ENCODE measurements around the gene NLN. TPM values are rescaled to one million over a fixed set of nuclear protein-coding genes. Genes with fewer than 3 reads are reported as not detected.

NLN gene
- total RNA-seq, 1 donor from 2014 or later = 47.2 TPM

DNA sequence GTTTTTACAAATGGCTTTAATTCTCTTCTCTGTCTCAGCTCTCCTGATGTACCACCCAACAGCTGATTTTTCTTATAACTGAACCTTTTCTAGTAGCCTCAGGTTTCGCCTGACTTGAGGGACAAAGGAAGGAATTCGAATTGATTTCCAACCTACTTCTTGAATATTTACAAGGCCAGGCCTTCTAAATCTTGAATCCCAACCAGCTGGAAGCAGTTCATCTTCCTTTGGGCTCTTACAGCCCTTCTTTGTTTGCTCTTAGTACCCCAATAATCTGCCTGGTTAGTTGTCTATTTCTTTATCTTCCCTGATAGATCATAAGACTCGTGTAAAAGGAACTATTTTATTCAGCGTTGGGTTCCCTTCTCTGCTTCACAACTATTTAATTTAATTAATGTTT is 95.9 kb downstream of the NLN start:
- no peak for TF ChIP-seq CTCF (conservative IDR thresholded peaks at IDR 0.05)
- H3K4me1 Mint-ChIP-seq (ENCODE audit: unreplicated experiment) = peaks cover 14% of the 10 kb centered on the region
- no peak for DNase-seq (ENCODE audit: extremely low spot score, unreplicated experiment)
- H3K27ac Mint-ChIP-seq = no peak overlapping the region
- no peaks in the 10 kb centered on the region for H3K27me3 Mint-ChIP-seq
- no peaks in the 10 kb centered on the region for H3K9me3 Mint-ChIP-seq
- H3K36me3 Mint-ChIP-seq = peaks cover 27% of the 10 kb centered on the region
- no peak overlapping the region for H3K4me3 Mint-ChIP-seq

DNA sequence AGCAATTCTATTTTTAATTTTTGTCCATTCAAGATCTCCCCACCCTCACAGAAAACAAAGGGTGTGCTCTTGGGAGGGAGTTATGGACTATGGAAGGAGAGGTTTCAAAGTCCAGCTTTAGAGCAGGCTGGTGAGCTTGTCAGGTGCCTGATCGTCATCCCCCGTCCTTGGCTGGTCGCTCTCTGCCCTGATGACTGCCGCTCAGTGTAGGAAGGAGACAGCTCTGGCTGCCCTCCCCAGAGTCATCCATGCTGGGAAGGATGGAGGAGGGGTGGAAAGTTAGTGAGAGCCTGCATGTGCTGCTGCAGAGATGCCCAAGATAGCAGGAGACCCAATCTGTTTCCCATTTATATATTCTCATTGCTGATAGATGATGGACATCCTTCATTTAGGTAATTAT is 96.6 kb downstream of the NLN start:
- Mint-ChIP-seq H3K27ac (peak overlapping the region; percentile 27), H3K4me1 (ENCODE audit: unreplicated experiment) (peaks cover 14% of the 10 kb centered on the region), H3K4me3 (no peak overlapping the region), H3K27me3 (no peaks in the 10 kb centered on the region), H3K36me3 (peaks cover 25% of the 10 kb centered on the region), H3K9me3 (no peaks in the 10 kb centered on the region)
- no peak for DNase-seq (ENCODE audit: extremely low spot score, unreplicated experiment)
- no peak for TF ChIP-seq CTCF (conservative IDR thresholded peaks at IDR 0.05)

- DNase-seq (ENCODE audit: extremely low spot score, unreplicated experiment) = no peak
- no peak for TF ChIP-seq CTCF (conservative IDR thresholded peaks at IDR 0.05)
- Mint-ChIP-seq H3K4me3 (no peak overlapping the region), H3K36me3 (peaks cover 23% of the 10 kb centered on the region), H3K9me3 (no peaks in the 10 kb centered on the region), H3K27me3 (no peaks in the 10 kb centered on the region), H3K4me1 (ENCODE audit: unreplicated experiment) (peaks cover 14% of the 10 kb centered on the region), H3K27ac (no peak overlapping the region)
Measured at GRCh38 chr5:65819215-65819904, 97.4 kb downstream of the NLN start.

GRCh38 chr5:65819905-65820240 is 97.9 kb downstream of the NLN start:
- DNase-seq (ENCODE audit: extremely low spot score, unreplicated experiment) = no peak
- no peaks in the 10 kb centered on the region for H3K27me3 Mint-ChIP-seq
- no peak for TF ChIP-seq CTCF (conservative IDR thresholded peaks at IDR 0.05)
- H3K36me3 Mint-ChIP-seq = peaks cover 21% of the 10 kb centered on the region
- no peak overlapping the region for H3K4me3 Mint-ChIP-seq
- no peak overlapping the region for H3K27ac Mint-ChIP-seq
- no peaks in the 10 kb centered on the region for H3K9me3 Mint-ChIP-seq
- peaks cover 14% of the 10 kb centered on the region for H3K4me1 Mint-ChIP-seq (ENCODE audit: unreplicated experiment)

DNA sequence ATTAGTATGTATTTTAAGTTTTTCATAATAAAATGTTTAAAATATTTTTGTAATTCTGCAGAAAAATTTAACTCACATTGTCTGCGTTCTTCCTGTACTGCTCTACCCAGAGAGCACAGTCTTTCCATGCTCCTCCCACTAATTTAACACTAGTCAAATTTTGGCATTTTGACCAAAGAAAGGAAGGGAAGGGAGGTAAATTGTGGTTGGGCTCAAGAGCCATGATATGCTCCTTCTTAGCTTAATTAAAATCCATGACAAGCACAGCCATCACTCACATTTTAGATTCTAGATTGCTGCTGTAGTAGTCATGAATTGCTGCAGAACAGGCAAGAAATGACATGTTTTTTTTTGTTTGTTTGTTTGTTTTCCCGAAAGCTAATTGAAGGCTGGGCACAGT is 98.4 kb downstream of the NLN start:
- Mint-ChIP-seq H3K36me3 (peaks cover 16% of the 10 kb centered on the region), H3K9me3 (no peaks in the 10 kb centered on the region), H3K27ac (no peak overlapping the region), H3K4me1 (ENCODE audit: unreplicated experiment) (peaks cover 14% of the 10 kb centered on the region), H3K27me3 (no peaks in the 10 kb centered on the region), H3K4me3 (no peak overlapping the region)
- TF ChIP-seq CTCF (conservative IDR thresholded peaks at IDR 0.05) = no peak
- DNase-seq (ENCODE audit: extremely low spot score, unreplicated experiment) = no peak

- H3K9me3 Mint-ChIP-seq = no peaks in the 10 kb centered on the region
- H3K27me3 Mint-ChIP-seq = no peaks in the 10 kb centered on the region
- H3K36me3 Mint-ChIP-seq = peaks cover 10% of the 10 kb centered on the region
- H3K27ac Mint-ChIP-seq = no peak overlapping the region
- H3K4me3 Mint-ChIP-seq = no peak overlapping the region
- no peak for TF ChIP-seq CTCF (conservative IDR thresholded peaks at IDR 0.05)
- no peak for DNase-seq (ENCODE audit: extremely low spot score, unreplicated experiment)
- H3K4me1 Mint-ChIP-seq (ENCODE audit: unreplicated experiment) = peaks cover 14% of the 10 kb centered on the region
Measured at GRCh38 chr5:65821966-65822365, 100.0 kb downstream of the NLN start.

Data from type B pancreatic cell (in vitro differentiated cells).